HG02588 (cell line): ENCODE data around the gene F7.

Experiments used
- ATAC-seq: cut with Tn5 transposase; IDR thresholded peaks from one replicate; pipeline ENCODE4 v1.9.1; 2021; ENCODE audit warnings: mild to moderate bottlenecking, moderate library complexity; ENCODE audit not compliant: unreplicated experiment

F7 gene

DNA sequence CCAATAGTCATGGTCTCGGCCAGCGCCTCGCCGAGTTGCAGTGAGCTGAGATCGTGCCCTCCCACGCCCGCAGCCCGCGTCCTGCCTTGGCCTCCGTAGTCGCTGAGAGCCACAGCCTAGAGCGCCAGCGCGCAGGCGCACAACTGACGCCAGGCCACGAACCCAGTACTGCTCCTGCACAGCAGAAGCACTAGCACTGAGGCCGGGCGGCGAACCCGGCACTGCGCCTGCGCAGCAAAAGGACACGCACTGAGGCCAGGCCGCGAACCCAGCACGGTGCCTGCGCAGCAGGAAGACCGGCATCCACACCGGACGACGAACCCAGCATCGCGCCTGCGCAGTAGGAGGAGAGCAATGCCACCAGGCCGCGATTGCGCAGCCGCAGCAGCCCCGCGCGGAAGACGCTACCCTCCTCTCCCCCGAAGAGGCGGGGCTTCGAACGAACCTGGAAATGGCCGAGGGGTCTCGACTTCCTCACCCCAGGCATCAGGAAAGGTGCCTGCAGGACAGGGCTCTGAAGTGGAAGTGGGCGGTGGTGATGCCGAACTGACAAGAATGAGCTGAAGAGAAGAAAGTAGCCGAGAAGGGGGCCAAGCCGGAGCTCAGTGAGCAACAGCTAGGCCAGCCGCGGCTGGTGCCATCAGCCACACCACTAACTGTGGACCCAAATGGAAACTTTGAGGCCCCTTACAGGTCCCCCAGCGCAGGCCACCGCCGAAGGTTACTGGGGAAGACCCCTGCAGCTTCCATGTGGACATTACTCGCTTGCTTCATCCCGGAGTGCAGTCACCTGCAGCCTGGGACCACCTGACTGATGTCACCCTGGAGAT, 24.5 kb downstream of the F7 start:
- ATAC-seq, result no peak

DNA sequence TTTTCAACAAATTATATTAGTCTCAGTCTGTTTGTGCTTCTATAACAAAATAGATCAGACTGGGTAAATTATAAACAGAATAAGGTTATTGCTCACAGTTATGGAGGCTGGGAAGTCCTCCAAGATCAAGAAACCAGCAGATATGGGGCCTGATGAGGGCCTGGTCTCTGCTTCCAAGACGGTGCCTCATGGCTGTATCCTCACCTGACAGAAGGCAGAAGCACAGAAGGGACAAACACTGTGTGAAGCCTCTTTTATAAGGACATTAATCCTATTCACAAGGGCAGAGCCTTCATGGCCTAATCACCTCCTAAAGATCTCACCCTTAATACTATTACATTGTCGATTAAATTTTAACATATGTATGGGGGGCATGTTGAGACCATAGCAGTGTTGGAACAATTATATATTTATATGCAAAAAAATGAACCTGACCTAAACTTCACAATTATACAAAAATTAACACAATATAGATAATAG, 29.7 kb downstream of the F7 start:
- no peak for ATAC-seq

DNA sequence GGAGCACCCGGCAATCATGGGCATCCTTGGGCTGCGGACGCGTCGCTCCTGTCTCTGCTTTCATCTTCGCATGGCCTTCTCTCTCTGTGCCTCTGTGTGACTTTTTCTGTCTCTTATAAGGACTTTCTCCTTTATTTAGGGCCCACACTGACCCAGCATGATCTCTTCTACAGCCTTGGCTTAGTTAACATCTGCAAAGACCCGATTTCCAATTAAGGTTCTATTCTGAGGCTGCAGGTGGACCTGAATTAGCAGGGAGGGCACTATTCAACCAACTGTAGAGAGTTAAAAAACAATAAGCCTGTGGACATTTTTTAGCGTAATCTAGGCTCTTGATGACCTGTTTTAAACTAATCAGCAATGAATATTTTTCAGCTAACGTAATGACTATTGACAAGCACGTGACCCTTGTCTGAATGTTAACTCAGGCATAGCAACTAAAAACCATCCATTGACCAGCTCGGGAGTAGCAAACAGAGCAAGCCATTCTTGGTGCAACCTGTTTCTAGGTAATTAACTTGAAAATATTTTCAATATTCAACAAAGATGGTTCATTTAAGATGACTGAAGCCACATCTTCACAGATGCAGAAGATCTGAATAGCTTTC, 32.2 kb downstream of the F7 start:
- ATAC-seq, result no peak

DNA sequence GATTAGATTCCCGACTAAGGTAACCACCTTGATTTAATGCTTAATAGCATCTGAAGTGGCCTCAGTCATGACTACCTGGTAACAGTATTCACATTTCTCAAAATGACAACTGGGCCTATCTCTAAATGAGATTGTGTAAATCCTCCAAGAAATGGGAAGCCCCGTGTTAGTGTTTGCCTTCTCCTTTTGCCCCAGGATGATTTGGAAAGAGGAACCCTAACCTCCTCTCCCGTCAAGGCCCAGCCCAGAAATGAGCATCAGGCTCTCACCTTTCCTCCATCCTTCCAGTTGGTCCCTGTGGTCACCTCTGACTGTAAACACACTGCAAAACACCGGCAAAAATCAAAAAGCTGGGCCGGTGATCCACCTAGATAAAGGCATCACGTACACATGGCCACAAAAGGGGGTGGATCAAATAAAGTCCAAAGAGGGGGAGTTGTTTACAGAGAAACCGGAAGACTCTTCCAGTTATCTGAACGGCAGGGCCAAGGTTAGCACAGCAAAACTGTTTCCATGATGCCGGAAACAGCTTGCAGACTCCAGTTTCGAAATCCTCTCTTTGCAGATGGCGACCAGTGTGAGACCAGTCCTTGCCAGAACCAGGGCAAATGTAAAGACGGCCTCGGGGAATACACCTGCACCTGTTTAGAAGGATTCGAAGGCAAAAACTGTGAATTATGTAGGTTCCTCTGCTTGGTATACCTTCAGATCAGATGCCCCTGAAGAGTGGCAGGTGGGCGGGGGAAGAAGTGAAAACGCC, 33.4 kb downstream of the F7 start:
- ATAC-seq, result no peak

DNA sequence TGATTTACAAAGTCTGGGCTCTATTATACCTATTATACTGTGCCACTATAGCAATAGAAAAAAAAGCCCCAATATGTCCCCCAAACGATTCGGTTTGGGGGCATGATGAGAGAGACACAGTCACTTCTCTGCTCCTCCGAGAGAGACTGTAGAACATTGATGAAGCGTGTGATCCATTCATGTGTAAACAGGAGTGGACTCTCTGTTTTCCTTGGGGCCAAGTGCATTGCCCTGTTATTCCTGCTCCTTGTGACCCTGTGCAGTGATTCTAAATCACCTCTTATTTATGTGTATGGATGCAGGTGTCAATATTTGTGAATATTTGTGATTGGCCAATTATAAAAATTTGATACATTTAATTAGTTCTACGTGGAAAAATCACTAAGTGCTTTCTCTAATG, 34.0 kb downstream of the F7 start:
- ATAC-seq, result no peak

DNA sequence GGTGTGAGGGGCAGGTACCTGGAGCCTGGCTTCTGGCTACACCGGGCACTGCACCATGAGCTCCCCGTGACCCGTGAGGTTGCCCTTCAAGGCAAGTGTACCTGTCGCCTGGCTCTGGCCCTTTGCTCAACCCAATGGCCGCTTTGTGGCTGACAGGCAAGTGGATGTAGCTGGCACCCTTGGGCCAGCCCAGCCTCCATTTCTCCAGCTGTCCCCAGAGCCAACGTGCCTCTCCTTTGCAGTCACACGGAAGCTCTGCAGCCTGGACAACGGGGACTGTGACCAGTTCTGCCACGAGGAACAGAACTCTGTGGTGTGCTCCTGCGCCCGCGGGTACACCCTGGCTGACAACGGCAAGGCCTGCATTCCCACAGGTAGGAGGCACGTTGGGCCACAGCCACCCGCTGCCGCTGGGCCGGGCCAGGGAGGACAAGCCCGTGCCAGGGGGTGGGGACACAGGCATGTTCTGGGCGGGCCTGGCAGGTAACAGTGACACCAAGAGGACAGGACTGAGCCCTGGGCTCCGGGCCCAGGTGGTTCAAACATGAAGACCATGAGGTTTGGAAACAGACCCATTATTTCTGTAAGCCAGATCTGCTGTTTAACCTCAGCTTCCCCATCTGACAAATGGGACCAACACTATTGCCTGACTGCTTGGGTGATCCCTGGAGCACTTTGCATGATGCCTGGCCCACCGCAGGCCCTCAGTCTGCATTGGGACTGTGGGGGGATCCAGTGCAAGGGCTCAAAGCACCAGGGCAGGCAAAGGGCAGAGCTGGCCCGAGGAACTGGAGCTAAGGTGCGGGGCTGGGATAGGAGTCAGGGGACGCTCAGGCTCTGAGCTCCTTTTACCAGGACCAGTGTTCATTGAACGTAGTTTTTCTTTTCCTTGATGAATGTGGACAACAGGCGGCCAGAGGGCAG, 35.3 kb downstream of the F7 start:
- no peak for ATAC-seq

DNA sequence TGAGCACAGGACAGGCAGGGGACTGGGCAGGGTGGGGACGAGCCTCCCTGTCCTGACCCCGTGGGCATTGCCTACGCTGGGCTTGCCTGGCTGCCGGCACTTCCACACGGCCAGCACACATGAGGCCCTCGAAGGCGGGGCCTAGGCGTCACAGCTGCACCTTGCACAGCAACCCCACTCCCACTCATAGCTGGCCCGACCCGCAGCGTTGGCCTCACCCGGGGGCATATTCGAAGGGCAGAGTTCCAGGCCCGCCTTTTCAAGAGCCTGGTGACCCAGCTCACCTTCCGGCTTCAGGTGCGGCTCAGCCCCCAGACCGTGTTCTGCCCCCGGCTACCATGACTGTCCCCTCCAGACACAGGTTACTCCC, 36.0 kb downstream of the F7 start:
- no peak for ATAC-seq

DNA sequence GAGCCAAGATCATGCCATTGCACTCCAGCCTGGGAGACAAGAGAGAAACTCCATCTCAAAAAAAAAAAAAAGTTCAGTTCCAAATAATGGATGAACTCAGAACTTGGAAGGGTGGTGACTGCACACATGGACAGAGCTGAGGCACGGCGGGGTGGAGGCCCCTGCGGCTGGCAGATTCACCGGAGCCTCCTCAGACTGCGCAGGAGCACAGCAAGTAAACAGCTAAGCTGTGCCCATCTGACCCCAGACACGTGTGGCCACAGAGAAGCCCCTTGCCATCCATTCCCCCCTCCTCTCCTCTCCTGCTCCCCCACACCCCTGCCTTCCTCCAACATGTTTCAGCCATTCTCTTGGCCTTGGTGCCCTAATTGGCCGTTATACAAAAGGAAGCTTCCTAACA, 37.3 kb downstream of the F7 start:
- ATAC-seq, result no peak

DNA sequence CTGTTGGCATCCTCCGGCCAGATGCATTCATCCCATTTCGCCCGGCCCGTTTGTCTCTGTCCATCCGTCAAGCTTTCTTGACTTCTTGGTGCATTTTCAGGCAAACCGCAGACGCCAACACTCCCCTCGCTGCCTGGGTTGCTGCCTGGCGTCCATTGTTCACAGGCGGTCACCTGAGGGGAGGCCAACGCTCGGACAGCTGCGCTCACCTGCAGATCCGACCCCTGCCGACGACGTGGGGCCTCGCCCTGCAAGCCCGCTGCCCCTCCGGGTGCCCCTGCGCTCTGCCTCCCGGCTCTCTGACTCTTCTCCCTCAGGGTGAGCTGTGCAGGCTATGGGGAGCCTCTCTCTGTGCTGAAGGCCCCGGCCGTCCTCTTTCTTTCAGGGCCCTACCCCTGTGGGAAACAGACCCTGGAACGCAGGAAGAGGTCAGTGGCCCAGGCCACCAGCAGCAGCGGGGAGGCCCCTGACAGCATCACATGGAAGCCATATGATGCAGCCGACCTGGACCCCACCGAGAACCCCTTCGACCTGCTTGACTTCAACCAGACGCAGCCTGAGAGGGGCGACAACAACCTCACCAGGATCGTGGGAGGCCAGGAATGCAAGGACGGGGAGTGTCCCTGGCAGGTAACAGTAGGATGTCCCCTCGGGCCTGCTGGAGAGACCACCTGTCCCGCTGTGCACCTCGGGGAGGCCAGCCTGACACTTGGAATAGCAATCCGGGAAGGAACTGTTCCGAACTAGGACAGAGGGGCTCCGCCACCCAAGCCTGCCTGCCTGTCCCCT, 38.1 kb downstream of the F7 start:
- no peak for ATAC-seq

DNA sequence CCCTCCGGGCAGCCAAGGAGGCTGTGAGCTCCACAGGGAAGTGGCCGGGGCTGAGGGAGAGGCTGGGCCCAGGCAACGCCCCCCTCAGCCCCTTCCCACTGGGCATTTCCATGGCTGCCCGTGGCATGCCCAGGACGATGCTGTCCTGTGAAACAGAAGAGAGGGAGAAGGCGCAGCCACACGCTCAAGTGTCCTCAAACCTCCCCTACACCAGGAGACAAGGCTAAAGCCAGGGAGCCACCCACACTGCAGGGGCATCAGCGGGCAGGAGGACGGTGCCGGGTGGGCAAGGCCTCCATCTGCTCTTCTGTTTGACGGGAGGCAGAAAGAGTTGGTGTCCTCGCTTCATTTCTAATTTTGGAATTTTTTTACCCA, 38.7 kb downstream of the F7 start:
- ATAC-seq, result no peak

DNA sequence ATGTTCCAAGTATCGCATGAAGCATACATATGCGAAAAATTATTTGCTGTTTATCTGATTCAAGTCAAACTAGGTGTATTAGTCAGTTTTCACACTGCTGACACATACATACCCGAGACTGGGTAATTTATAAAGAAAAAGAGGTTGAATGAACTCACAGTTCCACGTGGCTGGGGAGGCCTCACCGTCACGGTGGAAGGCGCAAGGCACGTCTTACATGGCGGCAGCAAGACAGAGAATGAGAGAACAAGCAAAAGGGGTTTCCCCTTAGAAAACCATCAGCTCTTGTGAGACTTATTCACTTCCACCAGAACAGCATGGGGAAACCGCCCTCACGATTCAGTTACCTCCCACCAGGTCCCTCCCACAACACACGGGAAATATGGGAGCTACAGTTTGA, 39.9 kb downstream of the F7 start:
- ATAC-seq, result no peak

DNA sequence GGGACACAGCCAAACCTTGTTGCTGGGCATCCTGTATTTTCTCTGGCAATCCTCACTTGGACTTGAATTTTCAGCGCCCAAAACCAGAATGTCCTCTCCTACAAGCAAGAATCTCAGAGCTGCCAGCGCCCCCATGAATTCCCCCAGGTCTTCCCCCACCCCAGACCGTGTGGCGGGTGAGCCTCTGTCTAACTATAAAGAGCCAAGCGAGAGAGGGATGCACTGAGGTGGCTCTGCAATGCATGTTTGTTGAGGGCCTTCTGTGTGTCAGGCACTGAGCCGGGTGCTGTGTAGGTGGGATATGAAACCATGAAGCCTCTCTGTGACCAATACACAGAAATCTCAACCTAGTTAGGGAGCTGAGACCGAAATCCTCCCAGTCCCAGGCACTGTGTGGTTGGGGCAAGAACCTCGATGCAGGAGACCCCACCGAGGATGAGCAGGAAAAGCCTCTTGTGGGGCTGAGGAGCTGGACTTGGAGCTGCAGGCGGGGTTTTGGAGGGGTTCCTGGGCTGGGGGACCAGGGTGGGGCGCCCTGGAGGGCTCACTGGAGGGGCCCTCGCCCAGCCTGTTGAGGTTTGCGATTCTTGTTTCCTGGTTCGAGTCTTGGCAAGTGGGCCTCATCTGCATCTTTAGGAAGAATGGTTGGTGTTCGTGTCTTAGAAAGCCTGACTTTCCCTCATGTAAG, 40.5 kb downstream of the F7 start:
- no peak for ATAC-seq

DNA sequence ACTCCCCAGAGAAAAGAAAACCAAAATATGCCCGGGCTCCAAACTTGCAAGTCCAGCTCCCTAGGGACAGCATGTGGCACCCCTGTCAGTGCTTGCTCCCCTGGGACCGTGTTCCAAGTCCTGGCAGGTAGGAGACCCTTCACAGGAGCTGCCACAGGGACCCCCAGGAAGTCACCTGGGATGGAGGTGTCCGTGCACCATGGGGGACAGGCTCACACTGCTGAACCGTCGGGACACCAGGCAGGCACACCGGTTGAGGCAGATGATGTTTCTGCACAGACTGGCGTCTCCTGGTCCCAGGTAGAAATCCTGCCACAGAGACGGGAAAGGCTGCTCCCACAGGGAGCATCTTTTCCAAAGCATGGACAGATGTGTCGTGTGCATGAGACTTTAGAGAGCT, 41.2 kb downstream of the F7 start:
- no peak for ATAC-seq

DNA sequence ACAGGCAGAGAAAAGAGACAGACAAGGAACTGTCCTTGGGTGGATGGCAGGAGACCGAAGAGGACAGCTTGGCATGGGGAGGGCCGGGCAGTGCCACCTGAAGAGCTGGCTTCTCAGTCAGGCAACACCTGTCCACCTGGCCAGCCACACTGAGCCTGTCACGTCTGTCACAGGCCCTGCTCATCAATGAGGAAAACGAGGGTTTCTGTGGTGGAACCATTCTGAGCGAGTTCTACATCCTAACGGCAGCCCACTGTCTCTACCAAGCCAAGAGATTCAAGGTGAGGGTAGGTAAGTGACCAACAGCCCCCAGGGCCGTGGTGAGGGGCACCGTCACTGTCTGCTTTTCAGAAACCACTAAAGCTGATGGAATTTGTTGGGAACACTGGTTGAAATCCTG, 41.6 kb downstream of the F7 start:
- ATAC-seq, result no peak

DNA sequence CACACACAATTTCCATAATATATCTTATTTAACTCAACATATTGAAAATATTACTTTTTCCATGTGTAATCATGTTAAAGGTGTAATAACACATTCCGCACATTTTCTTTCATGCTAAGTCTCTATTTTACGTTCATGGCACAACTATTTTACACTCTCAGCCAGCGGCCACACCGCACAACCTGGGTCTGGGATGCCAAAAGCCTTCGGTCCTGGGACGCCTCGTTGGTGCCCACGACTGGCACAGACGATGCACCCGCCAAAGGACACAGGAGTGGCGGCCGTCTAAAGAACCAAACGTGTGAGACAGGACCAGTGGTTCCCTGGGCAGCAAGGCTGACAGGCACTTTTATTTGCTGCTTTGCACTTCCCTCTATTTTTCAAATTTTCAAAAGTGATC, 42.8 kb downstream of the F7 start:
- ATAC-seq, result no peak

DNA sequence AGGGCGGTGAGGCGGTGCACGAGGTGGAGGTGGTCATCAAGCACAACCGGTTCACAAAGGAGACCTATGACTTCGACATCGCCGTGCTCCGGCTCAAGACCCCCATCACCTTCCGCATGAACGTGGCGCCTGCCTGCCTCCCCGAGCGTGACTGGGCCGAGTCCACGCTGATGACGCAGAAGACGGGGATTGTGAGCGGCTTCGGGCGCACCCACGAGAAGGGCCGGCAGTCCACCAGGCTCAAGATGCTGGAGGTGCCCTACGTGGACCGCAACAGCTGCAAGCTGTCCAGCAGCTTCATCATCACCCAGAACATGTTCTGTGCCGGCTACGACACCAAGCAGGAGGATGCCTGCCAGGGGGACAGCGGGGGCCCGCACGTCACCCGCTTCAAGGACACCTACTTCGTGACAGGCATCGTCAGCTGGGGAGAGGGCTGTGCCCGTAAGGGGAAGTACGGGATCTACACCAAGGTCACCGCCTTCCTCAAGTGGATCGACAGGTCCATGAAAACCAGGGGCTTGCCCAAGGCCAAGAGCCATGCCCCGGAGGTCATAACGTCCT, 43.4 kb downstream of the F7 start:
- no peak for ATAC-seq

DNA sequence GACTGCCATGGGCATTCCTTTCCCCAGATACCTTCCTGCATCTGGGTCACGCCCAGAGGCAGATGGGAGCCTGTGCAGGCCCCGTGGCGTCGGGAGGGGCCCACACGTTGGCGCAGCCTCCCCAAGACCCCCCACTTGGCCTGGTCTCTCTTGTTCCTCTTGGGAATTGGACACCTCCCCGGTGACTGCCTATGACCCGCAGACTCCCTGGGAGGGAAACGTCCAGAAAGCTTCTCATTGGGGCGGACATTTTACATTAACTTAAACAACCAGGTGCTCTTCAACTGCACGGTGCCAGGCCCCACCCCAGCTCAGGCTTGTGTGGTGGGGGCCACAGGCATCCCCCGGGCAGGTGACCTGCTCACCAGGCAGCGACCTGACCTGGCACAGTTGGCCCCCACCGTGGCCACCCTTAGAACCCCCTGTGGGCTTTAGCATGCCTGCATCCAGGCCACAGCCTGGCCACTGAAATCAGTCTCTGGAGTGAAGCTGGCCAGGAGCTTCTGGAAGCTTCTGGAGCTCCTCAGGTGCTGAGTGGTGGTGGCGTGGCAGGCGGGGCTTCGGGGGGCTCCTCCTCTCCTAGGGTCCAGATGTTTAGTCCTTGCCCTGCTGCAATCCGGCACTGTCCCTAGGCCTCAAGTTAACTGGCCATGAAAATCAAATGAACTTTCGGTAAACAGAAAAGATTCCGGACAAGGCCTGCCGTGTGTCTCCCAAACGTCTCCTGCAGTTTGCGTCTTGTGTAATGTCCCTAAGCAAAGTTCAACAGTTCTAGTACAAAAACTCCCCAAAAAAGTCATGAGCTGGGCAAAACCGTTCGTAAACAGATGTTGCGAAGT, 44.3 kb downstream of the F7 start:
- ATAC-seq, result no peak
